Effector memory CD8-positive, alpha-beta T cell (primary cell): ENCODE results near the gene KMT2D.

Experiments
- ATAC-seq: fragments of 150-1000 bp; cut with Tn5 transposase; replicated peaks from 2 replicates; pipeline ENCODE4 v1.10.0; 2021; ENCODE audit warnings: mild to moderate bottlenecking, moderate library complexity
- DNase-seq, 3 experiments: peaks; one replicate each; pipeline ENCODE4 v3.0.0; 2021
- H3K27ac Mint-ChIP-seq, 2 donors: one replicate each; pipeline ENCODE4 v1.8.0; 2022; ENCODE audit warnings: mild to moderate bottlenecking in 2 of 2, mixed read lengths in 2 of 2, moderate library complexity in 2 of 2
- H3K27me3 Mint-ChIP-seq, 2 donors: one replicate each; pipeline ENCODE4 v1.8.0; 2022; ENCODE audit warnings: mixed read lengths in 2 of 2
- H3K36me3 Mint-ChIP-seq: one replicate; pipeline ENCODE4 v1.8.0; 2022; ENCODE audit warnings: mild to moderate bottlenecking, moderate library complexity, mixed read lengths; ENCODE audit not compliant: insufficient read depth
- H3K4me1 Mint-ChIP-seq, 2 donors: one replicate each; pipeline ENCODE4 v1.8.0; 2022; ENCODE audit warnings: low read depth in 2 of 2, mixed read lengths in 2 of 2
- H3K4me3 Mint-ChIP-seq, 2 donors: one replicate each; pipeline ENCODE4 v1.8.0; 2022; ENCODE audit warnings: mild to moderate bottlenecking in 2 of 2, mixed read lengths in 2 of 2, moderate library complexity in 2 of 2
- H3K9me3 Mint-ChIP-seq, 2 donors: one replicate each; pipeline ENCODE4 v1.8.0; 2022; ENCODE audit warnings: mixed read lengths in 2 of 2

KMT2D gene

GRCh38 chr12:49021292-49021915 is 39.2 kb downstream of the KMT2D start:
- Mint-ChIP-seq H3K9me3 (no peaks in the 10 kb centered on the region), H3K36me3 (peaks cover 58% of the 10 kb centered on the region), H3K27ac (peak overlapping the region; percentile 100), H3K27me3 (no peaks in the 10 kb centered on the region), H3K4me1 (peaks cover 23 to 30% of the 10 kb centered on the region in 2 donors), H3K4me3 (no peak overlapping the region)
- DNase-seq (no peak), ATAC-seq (no peak)

GRCh38 chr12:49020441-49020840 is 40.2 kb downstream of the KMT2D start:
- Mint-ChIP-seq H3K9me3 (no peaks in the 10 kb centered on the region), H3K4me3 (no peak overlapping the region), H3K36me3 (peaks cover 56% of the 10 kb centered on the region), H3K4me1 (peaks cover 29 to 34% of the 10 kb centered on the region in 2 donors), H3K27ac (peak overlapping the region; percentile 100), H3K27me3 (no peaks in the 10 kb centered on the region)
- ATAC-seq (no peak), DNase-seq (no peak)

GRCh38 chr12:49019443-49020324 is 40.9 kb downstream of the KMT2D start:
- peaks cover 29 to 34% of the 10 kb centered on the region in 2 donors for H3K4me1 Mint-ChIP-seq
- no peaks in the 10 kb centered on the region for H3K9me3 Mint-ChIP-seq
- H3K27ac Mint-ChIP-seq = peak overlapping the region; percentile 100
- peak overlapping the region; percentile 75 to 94 for H3K4me3 Mint-ChIP-seq
- H3K27me3 Mint-ChIP-seq = no peaks in the 10 kb centered on the region
- peaks cover 53% of the 10 kb centered on the region for H3K36me3 Mint-ChIP-seq
- ATAC-seq (no peak), DNase-seq (peak in 2 of 3 experiments; percentile 36 to 57)

- peak overlapping the region; percentile 94 for H3K4me3 Mint-ChIP-seq
- no peaks in the 10 kb centered on the region for H3K9me3 Mint-ChIP-seq
- H3K27me3 Mint-ChIP-seq = no peaks in the 10 kb centered on the region
- H3K4me1 Mint-ChIP-seq = peaks cover 29 to 38% of the 10 kb centered on the region in 2 donors
- DNase-seq (no peak), ATAC-seq (peak; percentile 23)
- peak overlapping the region; percentile 100 for H3K27ac Mint-ChIP-seq
- peaks cover 53% of the 10 kb centered on the region for H3K36me3 Mint-ChIP-seq
Observed at GRCh38 chr12:49019120-49019430, 41.5 kb downstream of the KMT2D start.

- H3K4me3 Mint-ChIP-seq = peak within 1 kb of the TSS; percentile 94
- no peaks in the 10 kb centered on the region for H3K27me3 Mint-ChIP-seq
- peaks cover 29 to 38% of the 10 kb centered on the region in 2 donors for H3K4me1 Mint-ChIP-seq
- H3K9me3 Mint-ChIP-seq = no peaks in the 10 kb centered on the region
- H3K27ac Mint-ChIP-seq = peak within 1 kb of the TSS; percentile 100
- peak; percentile 97 to 98 (median 98) for DNase-seq
- peaks cover 54% of the 10 kb centered on the region for H3K36me3 Mint-ChIP-seq
- peak; percentile 85 for ATAC-seq
Observed at GRCh38 chr12:49018261-49019119, 42.1 kb downstream of the KMT2D start, which contains the start of gene PRKAG1. Gene PRKAG1, minus strand, starts transcription at chr12:49018776. Its CDS starts 36 bp downstream, at chr12:49018740.

- Mint-ChIP-seq H3K27ac (peak overlapping the region; percentile 100), H3K9me3 (no peaks in the 10 kb centered on the region), H3K4me1 (peaks cover 29 to 38% of the 10 kb centered on the region in 2 donors), H3K36me3 (peaks cover 55% of the 10 kb centered on the region), H3K27me3 (no peaks in the 10 kb centered on the region), H3K4me3 (peak overlapping the region; percentile 94)
- peak in 1 of 3 experiments; percentile 28 for DNase-seq
- ATAC-seq = peak; percentile 10
Observed at GRCh38 chr12:49017891-49018260, 42.7 kb downstream of the KMT2D start.

GRCh38 chr12:49015196-49015595 is 45.4 kb downstream of the KMT2D start:
- DNase-seq (no peak), ATAC-seq (no peak)
- Mint-ChIP-seq H3K27ac (peak overlapping the region; percentile 38 to 60), H3K27me3 (no peaks in the 10 kb centered on the region), H3K4me3 (no peak overlapping the region), H3K9me3 (no peaks in the 10 kb centered on the region), H3K4me1 (peaks cover 29 to 33% of the 10 kb centered on the region in 2 donors), H3K36me3 (peaks cover 68% of the 10 kb centered on the region)

- Mint-ChIP-seq H3K27me3 (no peaks in the 10 kb centered on the region), H3K9me3 (no peaks in the 10 kb centered on the region), H3K4me1 (peaks cover 24 to 28% of the 10 kb centered on the region in 2 donors), H3K36me3 (peaks cover 66% of the 10 kb centered on the region), H3K27ac (peak overlapping the region; percentile 57 to 60), H3K4me3 (no peak overlapping the region)
- DNase-seq (no peak), ATAC-seq (no peak)
Observed at GRCh38 chr12:49014547-49014946, 46.0 kb downstream of the KMT2D start.

- H3K36me3 Mint-ChIP-seq = peaks cover 66% of the 10 kb centered on the region
- H3K27ac Mint-ChIP-seq = peak overlapping the region in 1 of 2 donors; percentile 57
- H3K27me3 Mint-ChIP-seq = no peaks in the 10 kb centered on the region
Observed at GRCh38 chr12:49013428-49013827, 47.2 kb downstream of the KMT2D start.

GRCh38 chr12:49012739-49013138 is 47.9 kb downstream of the KMT2D start:
- ATAC-seq (no peak), DNase-seq (no peak)
- Mint-ChIP-seq H3K9me3 (no peaks in the 10 kb centered on the region), H3K27ac (no peak overlapping the region), H3K36me3 (peaks cover 63% of the 10 kb centered on the region), H3K4me3 (no peak overlapping the region), H3K27me3 (no peaks in the 10 kb centered on the region), H3K4me1 (peaks cover 14 to 19% of the 10 kb centered on the region in 2 donors)

More at GRCh38 chr12:49013428-49013827, 47.2 kb downstream of the KMT2D start:
- H3K4me1 Mint-ChIP-seq = peaks cover 19 to 22% of the 10 kb centered on the region in 2 donors
- no peak for ATAC-seq
- no peaks in the 10 kb centered on the region for H3K9me3 Mint-ChIP-seq
- no peak overlapping the region for H3K4me3 Mint-ChIP-seq
- DNase-seq = no peak
